GM21381 (cell line): ENCODE results near the gene SLC13A4.

Experiments
- ATAC-seq: cut with Tn5 transposase; IDR thresholded peaks from one replicate; pipeline ENCODE4 v1.9.1; 2021; ENCODE audit warnings: mild to moderate bottlenecking, moderate library complexity; ENCODE audit not compliant: unreplicated experiment

Gene SLC13A4

DNA sequence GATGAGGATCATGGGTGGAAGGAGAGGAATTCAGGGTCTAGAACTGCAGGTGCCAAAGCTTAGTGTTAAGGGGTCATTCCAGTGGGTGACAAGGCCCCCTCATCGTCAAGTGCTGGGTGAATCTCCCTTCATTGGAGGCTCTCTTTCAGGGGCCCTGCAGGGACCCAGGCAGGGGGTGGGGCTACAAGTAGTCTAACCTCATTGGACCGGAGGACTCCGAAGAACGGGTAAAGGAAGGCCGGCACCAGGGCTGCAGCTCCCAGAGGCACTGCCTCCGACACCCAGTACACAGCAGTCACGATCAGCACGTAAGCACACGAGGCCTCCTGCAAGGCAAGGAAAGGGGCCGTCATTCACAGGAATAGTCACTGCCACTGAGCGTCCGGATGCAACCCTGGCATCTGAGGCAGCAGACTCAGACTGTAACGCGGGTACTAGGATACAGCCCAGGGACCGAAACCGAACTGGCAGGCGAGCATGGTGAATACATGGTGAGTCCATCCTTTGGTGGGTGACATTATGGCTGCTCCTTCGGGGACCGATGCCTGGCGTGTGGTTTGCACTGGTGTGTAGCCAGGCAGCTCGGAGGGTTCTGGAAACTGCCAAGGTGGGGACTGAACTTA is 6.7 kb downstream of the SLC13A4 start:
- ATAC-seq = no peak

DNA sequence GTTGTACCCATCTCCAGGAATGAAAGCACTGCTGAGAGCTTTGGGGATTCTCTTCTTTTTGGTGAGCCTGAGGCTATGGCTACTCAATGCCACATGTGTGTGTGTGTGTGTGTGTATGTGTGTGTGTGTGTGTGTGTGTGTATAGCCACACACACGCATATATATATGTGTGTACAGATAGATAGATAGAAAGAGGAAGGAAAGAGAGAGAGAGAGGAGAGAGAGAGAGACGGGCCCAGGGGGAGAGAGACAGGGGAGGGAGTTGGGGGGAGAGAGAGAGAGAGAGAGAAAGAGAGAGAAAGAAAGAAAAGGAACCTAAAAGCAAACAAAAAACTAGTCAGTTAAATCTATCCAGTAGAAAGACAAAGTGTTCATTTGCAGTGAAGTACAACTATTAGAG is 8.3 kb downstream of the SLC13A4 start:
- ATAC-seq = no peak

DNA sequence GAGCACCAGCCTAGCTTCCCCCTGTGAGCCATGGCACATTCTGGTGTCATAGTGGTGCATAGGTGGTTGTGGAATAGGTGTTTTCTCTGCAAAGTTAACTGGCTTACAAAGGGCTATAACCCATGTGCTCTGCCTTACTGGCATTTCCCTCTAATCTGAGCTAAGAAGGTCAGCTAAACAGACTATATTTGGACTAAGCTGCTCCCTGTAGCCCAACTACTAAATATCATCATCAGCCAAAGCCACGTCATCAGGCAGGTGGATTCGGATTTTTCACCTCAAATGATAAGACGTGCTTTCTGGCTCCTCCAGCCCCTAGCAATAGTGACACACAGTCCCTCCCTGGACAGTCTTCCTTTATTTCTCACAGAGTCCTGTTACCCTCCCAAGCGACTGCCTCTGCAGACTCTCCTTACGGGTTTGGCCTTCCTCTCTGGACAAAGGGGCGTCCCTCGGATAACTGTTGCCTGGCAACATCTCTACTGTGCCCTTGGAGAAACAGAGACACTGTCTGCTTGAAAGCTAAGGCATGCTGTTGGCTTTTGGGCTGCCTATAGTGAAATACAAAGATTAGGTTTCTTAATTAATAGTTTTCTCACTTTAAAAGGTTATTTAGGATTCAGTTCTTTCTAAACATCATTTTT is 9.1 kb downstream of the SLC13A4 start:
- ATAC-seq = no peak

DNA sequence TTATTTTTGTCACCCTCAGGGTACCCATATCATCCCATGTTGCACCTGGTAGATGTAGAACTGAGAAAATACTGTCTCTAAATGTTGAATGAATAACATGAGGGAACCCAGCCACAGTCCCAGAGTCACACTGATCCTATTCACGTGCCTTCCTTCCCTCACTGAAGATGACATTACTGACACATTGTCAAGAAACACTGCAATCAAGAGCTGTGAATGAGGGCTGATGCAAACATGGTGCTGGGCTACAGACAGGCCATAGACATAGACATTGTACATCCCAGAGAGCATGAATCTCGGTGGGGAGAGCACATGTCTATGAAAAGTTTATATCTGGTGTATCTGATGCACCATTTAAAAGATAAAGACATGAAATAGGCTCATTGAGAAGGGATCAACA is 9.8 kb downstream of the SLC13A4 start:
- no peak for ATAC-seq

DNA sequence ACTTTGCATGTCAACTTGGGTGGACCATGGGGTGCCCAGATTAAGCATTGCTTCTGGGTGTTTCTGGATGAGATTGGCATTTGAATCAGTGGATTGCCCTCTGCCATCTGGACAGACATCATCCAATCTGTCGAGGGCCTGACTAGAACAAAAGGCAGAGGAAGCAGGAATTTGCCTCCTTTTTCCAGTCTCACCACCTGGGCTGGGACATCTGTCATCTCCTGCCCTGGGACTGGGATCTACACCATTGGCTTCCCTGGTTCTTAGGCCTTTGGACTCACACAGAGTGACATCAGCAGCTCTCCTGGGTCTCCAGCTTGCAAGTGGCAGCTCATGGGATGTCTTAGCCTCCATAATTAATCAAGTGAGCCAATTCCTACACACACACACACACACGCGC is 10.3 kb downstream of the SLC13A4 start:
- ATAC-seq = no peak

DNA sequence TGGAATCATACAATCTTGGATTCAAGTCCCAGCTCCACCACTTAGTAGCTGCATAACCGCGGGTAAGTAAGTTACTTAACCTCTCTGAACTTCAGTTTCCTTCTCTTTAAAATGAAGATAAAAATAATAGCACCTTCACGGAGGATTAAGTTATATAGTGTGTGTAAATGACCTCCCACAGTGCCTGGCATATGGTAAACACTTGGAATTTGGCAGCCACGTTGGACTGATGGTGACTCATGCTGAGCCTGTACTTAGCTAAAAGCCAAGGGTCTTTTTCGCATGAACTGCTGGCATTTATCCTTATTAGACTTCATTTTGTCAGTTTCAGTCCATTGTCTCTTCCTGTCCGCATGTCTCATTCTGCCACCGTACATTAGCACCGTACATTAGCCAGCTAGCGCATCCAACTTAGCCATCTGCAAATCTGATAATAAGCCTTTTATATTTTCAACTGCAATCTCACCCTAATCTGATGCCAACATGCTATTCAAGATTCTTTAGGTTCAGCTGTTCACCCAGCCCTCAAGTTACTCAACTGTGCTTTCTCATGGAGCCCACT is 11.2 kb downstream of the SLC13A4 start:
- no peak for ATAC-seq

DNA sequence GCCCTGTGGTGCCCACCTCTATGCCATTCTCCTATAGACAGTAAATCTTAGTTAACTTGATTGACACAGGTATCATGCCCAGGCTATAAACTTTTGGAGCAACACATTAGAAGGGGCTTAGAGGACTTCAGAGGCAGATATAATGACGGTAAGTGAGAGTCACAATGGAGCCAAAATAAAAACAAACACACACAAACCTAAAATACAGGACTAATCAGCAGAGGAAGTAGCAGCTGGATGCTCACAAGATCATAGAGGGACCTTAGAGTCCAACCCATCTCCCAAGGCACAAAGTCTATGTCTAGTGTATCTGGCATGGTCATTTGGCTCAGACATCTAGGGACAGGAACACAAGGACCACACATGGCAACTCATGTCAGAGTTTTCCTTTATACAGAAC is 12.3 kb downstream of the SLC13A4 start:
- ATAC-seq = no peak

DNA sequence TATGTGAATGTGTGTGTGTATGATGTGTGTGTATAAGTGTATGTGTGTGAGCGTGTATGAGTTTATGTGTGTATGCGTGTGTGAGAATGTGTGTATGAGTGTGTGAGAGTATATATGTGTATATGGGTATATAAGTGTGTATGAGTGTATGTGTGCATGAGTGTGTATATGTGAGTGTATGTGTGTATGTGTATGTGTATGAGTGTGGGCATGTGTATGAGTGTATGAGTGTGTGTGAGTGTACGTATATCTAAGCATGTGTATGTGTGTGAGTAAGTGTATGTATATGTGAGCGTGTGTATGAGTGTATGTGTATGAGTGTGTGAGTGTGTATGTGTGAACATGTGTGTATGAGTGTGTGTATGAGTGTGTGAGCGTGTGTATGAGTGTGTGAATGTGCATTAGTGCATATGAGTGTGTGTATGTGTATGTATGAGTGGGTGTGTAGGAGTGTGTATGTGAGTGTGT is 12.9 kb downstream of the SLC13A4 start:
- ATAC-seq = no peak

DNA sequence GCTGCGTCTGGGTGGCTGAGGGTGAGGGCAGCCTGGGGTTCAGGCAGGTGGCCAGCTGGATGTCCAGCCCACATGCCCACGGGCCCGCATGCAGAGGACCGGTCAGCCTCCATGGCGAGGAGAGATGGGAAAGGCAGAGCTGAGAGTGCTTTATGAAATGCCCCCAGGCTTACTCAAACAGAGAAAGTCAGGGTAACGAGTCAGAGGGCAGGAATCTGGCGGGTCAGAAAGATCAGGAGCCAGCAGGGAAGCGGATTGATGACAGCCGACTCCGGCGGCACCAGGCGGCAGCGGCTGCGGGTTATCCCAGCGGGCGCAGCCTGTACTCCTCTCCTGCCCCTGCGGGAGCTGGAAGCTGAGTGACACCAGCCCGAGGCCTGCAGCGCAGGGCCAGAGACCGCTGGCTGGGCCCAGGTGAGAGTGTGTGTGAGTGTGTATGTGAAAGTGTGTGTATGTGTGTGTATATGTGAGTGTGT is 13.4 kb downstream of the SLC13A4 start:
- ATAC-seq = no peak

DNA sequence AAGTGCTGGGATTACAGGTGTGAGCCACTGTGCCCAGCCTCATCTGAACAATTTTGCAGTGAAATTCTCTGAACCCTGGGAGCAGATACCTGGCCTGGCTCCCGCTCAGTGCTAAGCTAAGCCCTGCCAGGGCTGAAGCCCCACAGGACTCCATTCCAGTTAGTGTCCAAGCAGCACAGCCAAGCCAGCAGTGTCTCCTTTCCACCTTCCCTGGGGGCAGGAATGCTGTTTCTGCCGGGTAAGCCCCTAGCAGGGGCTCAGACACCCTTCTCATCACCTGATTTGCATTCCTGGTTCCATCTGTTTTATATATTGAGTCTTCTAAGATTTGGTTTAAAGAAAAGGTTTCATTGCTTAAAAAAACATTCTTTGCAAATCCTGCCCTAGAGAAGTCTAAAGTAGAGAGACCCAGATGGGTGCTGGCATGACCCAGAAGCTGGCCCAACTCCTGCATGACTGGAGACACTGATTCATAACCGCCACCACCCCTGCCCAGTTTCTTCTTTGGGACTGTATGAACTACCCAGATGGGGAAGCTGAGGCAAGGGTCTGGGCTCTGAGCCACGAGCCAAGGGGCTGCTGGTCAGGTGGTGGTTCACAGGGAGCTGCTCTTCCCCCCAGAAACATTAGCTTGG is 14.0 kb downstream of the SLC13A4 start:
- ATAC-seq = no peak

DNA sequence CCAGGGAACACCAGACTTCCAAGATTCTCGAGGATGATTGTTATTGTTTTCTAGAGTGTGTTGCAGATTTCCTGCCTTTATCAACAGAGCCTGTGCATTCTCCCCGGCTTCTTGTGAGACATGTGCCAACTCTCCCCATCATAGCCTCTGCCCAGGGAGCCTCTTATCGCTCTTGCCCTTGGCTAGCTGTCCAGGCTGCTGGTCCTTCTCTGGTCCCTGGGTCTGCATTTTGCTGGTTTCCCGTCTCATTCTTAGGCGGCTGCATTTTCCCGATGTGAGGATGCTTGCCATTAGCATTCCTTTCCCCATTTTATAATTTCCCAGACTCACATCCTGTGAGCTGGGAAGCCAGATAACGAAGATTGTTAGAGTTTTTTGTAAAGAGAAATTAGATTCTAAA is 15.2 kb downstream of the SLC13A4 start:
- ATAC-seq = no peak

DNA sequence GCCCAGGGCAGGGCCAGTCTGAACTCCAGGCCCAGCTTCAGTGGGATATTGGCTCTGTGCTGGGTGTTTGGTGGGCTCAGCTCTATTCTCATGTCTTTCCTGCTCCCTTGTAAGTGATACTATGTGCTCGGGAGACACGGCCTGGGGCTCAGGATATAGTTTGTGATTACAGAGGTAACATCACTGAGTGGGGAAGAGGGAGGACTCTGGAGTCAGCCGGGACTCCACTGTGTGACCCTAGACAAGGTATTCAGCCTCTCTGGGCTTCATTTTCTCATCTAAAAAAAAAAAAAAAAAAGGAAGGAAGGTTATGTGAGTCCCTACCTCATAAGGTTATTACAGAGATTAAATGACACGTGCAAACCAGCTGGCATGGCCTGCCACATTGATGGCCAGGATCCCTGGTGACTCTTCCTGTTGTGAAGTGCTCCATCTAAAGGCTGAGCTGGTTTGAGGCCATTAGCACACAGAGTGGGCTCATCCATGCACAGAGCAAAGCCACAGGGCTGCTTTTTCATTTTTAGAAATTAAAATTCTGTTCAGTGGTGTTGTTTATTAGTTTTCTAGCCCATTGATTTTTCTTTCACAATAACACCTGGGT is 15.7 kb downstream of the SLC13A4 start:
- ATAC-seq = no peak

DNA sequence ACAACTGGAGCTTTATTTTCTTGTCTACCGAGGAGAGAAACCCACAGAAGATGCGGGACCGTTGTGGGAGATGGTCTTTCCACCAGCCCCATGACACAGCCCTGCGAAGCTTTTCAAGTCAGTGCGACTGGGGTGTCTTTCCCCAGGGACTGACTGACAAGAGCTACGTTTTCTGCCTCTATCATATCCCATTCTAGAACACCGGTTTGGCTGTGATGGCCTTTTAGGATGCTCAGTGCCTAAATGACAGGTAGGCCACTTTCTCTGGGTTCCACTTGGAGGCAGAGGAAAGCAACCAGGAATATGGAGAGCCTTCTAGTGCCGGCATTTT is 16.9 kb downstream of the SLC13A4 start:
- no peak for ATAC-seq

DNA sequence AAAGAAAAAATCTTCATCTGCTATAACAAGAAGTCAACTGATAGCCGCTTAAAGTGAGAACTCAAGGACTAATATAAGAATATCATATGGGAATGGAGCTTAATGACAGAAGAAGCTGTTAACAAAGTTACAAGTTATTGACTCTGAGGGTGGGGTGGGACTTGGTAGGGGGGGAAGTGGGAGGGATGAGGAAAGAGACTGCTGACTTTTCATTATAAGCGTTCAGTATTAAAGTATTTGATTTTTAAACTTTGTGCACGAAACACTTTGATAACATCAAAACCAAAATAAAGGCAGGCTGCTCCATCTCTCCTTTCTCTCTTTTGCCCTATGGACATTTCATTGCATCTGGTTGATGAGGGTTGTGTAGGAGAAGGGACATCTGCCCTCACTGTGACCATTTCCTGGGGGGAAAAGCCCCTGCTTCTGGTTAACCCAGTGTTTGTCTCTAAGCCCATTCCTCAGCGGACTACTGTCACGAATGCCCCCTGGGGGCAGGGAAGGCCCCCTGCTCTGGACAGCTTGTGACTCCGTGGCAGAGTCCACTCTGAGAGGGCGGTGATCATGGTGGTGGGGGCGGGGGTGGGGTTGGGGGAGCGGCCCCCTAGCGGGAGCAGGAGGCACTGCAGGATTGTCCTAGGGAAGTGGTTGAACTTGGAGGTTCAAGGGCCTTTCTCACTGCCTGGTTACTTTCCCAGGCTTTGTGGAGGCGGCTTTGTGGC is 17.4 kb downstream of the SLC13A4 start:
- ATAC-seq = peak; percentile 52

DNA sequence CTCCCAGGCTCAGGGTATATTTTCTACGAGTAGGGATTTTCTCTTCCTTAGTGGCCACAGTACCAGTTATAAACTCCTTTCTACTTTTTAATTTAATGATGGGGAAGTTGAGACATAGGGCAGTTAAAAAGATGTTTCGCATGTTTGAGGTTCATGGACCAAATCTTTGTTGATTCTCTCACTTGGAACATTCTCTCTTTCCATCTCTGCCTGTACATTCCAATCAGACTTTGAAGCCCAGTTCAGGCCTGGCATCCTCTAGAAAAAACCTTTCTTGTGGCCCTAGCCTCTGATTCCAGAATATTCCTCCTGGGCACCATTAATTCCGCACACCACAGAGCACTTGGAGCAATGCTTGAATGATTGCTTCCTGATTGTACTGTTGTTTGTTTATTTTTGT is 18.5 kb downstream of the SLC13A4 start:
- ATAC-seq = no peak

DNA sequence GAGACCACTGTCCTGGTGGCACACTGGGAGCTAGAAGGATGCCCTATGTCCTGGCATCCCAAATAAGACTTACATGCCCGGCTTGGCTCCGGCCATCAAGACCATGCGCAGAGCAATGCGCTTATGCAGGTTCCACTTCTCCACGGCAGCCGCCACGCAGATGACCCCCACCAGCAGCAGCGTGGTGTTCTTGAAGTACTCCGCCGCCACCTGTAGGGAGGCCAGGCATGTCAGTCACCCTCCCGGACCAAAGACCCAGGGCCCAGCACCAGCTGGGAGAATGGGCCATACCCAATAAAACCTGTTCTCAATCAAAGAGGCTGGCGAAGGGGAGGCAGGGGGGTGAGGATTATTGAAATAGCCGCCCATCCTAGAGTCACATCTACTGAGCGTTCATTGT is 19.9 kb downstream of the SLC13A4 start:
- ATAC-seq = no peak

DNA sequence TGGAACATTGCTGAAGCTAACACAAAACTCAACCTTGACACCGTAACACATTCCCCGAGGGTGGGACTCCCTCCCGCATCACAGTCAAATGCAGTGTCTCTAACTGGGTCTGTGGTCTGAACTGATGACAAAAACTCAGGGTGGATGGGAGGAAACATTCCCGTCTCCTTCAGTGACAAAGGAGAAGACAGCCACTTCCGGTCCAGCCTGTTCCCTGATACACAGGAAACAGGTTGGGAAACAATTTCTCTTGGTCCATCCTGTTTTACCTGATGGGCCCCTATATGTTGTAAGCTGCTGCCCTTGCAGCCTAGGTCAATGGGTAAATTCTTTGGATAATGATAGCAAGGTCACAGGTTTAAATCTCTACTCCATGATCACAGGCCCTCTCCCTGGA is 20.4 kb downstream of the SLC13A4 start:
- ATAC-seq = no peak

DNA sequence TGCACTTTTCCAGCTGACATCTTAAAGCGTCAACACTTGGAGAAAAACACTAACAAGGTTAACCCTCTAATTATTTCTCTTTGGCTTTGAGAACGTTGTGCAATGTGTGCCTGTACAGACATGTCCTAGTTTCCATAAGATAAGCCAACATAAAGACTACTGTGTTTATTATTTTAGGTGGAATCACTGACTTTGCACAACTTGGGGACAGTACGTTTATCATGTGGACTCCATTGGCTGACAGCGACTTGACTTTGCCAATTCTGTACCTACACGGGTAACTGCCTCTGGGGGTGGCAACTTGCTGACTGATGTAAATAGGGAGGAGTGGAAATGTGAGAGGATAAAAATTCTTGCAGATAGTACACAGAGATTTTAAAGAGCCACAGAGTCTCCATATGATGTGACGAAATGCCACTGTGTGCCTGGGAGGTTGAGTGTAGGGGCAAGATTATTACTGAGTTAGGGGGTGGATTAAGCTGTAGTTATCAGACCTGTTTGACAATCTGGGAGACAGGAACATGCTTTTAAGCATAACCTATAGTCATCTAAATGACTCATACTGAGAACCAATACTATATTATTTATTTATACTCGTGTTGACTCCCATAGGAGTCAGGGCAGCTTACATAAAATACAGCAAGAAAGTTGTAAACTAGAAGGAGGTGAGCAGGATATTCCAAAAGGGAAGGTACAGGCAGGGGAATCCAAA is 21.0 kb downstream of the SLC13A4 start:
- ATAC-seq = no peak

DNA sequence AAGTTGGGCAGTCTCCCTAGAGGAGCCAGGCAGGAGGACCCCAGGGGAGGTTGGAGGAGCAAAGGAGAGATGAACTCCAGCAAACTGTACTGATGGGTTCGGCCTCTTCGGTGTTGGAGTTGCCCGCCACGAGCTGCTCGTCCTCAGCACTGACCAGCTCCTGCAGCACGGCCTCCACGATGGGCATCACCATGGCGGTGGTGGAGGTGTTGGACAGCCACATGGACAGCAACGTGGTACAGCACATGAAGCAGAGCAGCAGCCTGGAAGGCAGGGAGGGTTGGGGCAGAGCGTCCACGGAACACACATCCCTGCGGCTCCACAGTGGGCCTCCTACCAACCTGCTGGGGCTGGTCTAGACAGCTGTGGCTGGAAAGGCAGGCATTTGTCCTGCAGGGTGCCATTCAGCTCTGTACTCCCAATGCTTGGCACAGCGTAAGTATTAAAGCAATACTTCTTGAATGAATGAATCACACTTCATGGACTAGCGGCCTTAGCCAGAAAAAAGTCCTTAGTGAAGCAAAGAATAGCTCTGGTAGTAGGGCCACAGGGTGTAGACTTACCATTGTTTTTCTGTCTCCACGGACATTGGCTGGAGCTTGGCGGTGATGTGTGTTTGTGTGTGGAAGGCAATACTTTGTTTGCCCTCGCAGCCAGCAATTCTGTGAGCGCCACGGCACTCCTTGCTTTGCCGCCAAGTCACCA is 21.8 kb downstream of the SLC13A4 start:
- ATAC-seq = no peak

DNA sequence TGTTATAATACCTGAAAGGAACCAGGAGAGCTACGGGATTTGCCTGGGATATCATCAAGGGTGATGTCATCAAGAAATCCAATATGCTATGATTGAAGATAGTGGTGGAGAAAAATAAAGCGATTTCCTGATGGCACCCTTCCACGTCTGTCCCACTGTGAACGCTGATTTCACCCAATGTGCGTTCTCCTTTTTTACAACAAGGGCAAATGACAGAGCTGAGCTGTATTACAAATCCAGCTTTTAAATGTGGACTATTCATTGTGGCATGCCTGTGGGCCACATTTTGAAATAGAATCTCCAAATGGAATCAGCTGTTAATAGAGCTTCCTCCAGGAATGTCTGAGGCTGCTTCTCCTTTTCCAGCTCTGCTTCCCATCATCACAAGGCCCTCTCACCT is 23.3 kb downstream of the SLC13A4 start:
- ATAC-seq = no peak
